Retinal pigment epithelial cell (primary cell): ENCODE results near the gene ZNF804A.

Source experiments
- DNase-seq: peaks from one replicate; pipeline ENCODE4 v3.0.0-alpha.2; 2010; ENCODE audit warnings: low read depth
- H3K4me3 ChIP-seq: 2 replicates; pipeline ENCODE4 v1.5.1; 2011; ENCODE audit warnings: mild to moderate bottlenecking, low read length, control low read depth, moderate library complexity
- CTCF ChIP-seq: conservative IDR thresholded peaks from 2 replicates; pipeline ENCODE4 v1.5.1; 2011; ENCODE audit warnings: low read depth, low read length, control low read depth, inconsistent platforms

The ZNF804A gene

GRCh38 chr2:184767059-184767458 lies 168.7 kb downstream of the ZNF804A start:
- H3K4me3 ChIP-seq: no peak overlapping the region
- no peak for DNase-seq
- no peak for TF ChIP-seq CTCF

- no peak overlapping the region for H3K4me3 ChIP-seq
- no peak for TF ChIP-seq CTCF
- DNase-seq: no peak
Measured at GRCh38 chr2:184769023-184769422, 170.7 kb downstream of the ZNF804A start.

- DNase-seq: no peak
- no peak for TF ChIP-seq CTCF
- no peak overlapping the region for H3K4me3 ChIP-seq
Measured at GRCh38 chr2:184769686-184770085, 171.4 kb downstream of the ZNF804A start.

GRCh38 chr2:184779777-184780176 lies 181.4 kb downstream of the ZNF804A start:
- DNase-seq: no peak
- H3K4me3 ChIP-seq: no peak overlapping the region
- TF ChIP-seq CTCF: no peak

- no peak overlapping the region for H3K4me3 ChIP-seq
- DNase-seq: no peak
Measured at GRCh38 chr2:184780384-184780783, 182.1 kb downstream of the ZNF804A start.

GRCh38 chr2:184780944-184781343 lies 182.6 kb downstream of the ZNF804A start:
- TF ChIP-seq CTCF: no peak
- DNase-seq: no peak
- no peak overlapping the region for H3K4me3 ChIP-seq

More at GRCh38 chr2:184780384-184780783, 182.1 kb downstream of the ZNF804A start:
- TF ChIP-seq CTCF: no peak

GRCh38 chr2:184783576-184783975 lies 185.2 kb downstream of the ZNF804A start:
- no peak overlapping the region for H3K4me3 ChIP-seq
- TF ChIP-seq CTCF: no peak
- DNase-seq: no peak
